ENCODE results near the gene RUNX2.
"Not testable (repeated sequence)": the region's sequence is repeated elsewhere in the genome, so short reads cannot be mapped to it uniquely, and the experiment has no call there.

The RUNX2 gene

GRCh38 chr6:45327956-45328522 is at the start of gene RUNX2:
Gene RUNX2 (plus strand): TSS chr6:45328330. CDS start chr6:45328727, 397 bp downstream.
- peak; percentile 2 for DNase-seq (ENCODE audit: low read depth, low spot score)

DNA sequence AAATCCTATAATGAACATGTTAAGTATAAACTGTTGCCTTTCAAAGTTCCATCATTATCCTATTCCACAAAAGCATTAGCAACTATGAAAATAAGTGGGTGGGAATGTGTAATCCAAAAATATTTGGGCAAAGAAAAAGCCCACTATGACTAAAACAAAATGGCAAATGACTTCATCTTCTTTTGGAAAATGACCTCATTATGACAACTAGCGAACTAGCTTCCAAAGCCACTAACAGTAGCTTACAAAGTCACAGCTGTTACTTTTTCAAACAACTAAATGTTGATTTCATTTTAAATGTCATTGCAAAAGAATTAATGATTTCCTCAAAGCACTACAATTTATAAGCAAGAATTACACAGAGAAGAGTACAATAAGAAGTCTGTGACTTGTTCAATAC is 49.8 kb upstream of the RUNX2 start:
- no peak for DNase-seq (ENCODE audit: low read depth, low spot score)

DNA sequence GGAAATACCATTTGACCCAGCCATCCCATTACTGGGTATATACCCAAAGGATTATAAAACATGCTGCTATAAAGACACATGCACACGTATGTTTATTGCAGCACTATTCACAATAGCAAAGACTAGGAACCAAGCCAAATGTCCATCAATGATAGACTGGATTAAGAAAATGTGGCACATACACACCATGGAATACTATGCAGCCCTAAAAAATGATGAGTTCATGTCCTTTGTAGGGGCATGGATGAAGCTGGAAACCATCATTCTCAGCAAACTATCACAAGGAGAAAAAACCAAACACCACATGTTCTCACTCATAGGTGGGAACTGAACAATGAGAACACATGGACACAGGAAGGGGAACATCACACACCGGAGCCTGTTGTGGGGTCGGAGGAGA is 41.4 kb upstream of the RUNX2 start:
- not testable (repeated sequence) for DNase-seq (ENCODE audit: low read depth, low spot score)

- DNase-seq (ENCODE audit: low read depth, low spot score) = no peak
These were observed 38.2 kb upstream of the RUNX2 start for GRCh38 chr6:45289751-45290514.

GRCh38 chr6:45293306-45293705 is 34.8 kb upstream of the RUNX2 start:
- no peak for DNase-seq (ENCODE audit: low read depth, low spot score)

- not testable (repeated sequence) for DNase-seq (ENCODE audit: low read depth, low spot score)
These were observed 33.9 kb upstream of the RUNX2 start for GRCh38 chr6:45294065-45294701.

- DNase-seq (ENCODE audit: low read depth, low spot score) = no peak
These were observed 30.8 kb upstream of the RUNX2 start for GRCh38 chr6:45297320-45297719.

DNA sequence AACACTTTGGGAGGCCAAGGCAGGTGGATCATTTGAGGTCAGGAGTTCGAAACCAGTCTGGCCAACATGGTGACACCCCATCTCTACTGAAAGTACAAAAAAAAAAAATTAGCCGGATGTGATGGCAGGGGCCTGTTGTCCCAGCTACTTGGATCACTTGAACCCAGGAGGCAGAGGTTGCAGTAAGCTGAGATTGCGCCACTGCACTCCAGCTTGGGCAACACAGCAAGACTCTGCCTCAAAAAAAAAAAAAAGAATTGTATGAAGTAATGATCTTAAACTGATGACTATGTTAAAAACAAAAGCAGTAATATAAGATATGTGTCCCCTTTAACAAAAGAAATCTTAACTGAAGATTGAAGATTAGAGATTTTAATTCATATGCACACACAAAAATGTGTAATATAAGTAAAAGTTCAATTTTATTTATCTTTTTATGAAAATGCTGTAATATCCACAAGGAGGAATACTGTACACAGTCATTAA is 29.0 kb upstream of the RUNX2 start:
- DNase-seq (ENCODE audit: low read depth, low spot score) = no peak

- no peak for DNase-seq (ENCODE audit: low read depth, low spot score)
These were observed 27.4 kb upstream of the RUNX2 start for GRCh38 chr6:45300736-45301135.

DNA sequence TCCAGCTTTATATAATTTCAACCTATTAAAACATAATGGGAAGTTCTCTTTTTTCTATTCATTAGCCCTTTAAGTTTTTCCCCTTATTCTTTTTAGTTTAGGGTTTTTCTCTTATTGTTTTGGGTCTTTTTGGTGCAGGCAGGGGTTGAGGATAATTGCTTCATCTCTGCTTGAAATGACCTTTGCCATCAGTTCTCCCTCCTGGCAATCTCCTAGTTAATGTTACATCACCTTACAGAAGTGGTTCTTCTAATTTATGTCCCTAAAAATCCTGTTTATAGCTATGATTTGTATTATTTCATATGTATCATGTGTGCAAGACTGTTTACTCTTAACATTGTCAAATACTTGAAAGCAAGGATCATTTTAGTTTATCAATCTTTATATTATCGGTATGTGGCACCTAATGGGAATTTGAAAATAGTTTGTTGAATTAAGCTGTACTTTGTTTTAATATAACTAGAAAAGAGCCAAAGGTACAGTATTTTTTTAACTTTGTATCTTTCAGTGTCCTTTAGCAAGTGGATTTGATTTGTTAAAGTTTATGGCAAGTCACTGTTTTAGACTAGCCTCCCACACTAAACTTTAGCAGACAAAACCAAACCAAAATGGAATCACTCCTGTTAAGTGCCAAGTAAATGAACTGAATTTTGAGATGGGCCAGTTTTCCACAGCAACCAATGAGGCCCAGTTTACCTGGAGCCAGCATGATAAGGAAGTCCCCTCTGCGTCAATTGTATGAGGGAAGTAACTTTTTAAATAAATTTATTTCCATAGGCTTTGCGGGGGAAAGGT is 26.6 kb upstream of the RUNX2 start:
- DNase-seq (ENCODE audit: low read depth, low spot score) = no peak

DNA sequence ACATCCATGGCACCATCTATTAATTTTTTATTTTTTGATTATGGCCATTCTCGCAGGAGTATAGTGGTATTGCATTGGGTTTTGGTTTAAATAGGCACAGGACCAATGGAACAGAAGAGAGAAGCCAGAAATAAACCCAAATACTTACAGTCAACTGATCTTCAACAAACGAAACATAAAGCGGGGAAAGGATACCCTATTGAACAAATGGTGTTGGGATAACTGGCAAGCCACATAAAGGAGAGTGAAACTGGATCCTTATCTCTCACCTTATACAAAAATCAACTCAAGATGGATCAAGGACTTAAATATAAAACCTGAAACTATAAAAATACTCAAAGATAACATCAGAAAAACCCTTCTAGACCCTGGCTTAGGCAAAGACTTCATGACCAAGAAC is 25.3 kb upstream of the RUNX2 start:
- no peak for DNase-seq (ENCODE audit: low read depth, low spot score)

DNA sequence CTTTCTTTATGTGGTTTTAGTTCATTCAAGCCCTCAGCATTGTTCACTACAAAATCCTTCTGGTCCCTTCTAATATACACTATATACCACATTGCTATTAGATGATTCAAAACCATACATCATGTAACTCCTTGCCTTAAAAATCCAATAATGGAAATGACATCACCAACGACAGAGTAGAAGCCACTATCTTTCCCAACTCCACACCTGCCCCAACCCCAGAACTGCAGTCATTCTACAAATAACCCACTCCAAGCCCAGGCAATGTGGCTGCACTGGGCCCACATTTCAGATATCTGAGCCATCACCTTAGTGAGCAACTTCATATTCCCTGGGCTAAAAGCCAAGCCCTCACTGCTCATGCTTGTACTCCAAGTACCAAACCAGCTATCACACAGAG is 22.6 kb upstream of the RUNX2 start:
- no peak for DNase-seq (ENCODE audit: low read depth, low spot score)

DNA sequence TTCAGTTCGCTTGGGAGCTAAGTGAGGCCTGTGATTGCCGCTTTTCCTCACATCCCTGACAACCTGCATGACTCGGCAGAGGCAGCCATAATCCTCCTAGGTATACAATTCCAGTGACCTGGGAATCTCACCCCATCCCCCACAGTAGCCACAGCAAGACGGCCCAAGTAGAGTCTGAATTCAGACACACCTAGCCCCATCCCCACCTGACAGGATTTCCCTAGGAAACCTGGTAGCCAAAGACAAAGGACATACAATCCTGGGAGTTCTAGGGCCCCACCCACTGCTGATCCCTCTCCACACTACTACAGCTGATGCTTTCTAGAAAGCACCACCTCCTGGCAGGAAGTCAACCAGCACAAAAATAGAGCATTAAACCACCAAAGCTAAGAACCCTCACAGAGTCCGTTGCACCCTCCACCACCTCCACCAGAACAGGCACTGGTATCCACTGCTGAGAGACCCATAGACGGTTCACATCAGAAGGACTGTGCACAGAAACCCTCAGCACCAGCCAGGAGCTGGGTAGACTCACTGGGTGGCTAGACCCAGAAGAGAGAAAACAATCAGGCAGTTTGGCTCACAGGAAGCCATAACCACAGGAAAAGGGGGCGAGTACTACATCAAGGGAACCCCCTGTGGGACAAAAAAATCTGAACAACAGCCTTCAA is 17.9 kb upstream of the RUNX2 start:
- no peak for DNase-seq (ENCODE audit: low read depth, low spot score)

DNA sequence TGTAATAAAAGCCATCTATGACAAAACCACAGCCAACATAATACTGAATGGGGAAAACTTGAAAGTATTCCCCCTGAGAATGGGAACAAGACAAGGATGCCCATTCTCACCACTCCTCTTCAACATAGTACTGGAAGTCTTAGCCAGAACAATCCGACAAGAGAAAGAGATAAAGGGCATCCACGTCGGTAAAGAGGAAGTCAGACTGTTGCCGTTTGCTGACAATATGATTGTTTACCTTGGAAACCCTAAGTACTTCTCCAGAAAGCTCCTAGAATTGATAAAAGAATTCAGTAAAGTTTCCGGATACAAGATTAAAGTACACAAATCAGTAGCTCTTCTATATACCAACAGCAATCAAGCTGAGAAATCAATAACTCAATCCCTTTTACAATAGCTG is 14.0 kb upstream of the RUNX2 start:
- no peak for DNase-seq (ENCODE audit: low read depth, low spot score)

- no peak for DNase-seq (ENCODE audit: low read depth, low spot score)
These were observed 7.8 kb upstream of the RUNX2 start for GRCh38 chr6:45320349-45320748.

- no peak for DNase-seq (ENCODE audit: low read depth, low spot score)
These were observed 4.4 kb upstream of the RUNX2 start for GRCh38 chr6:45323656-45324224.

DNA sequence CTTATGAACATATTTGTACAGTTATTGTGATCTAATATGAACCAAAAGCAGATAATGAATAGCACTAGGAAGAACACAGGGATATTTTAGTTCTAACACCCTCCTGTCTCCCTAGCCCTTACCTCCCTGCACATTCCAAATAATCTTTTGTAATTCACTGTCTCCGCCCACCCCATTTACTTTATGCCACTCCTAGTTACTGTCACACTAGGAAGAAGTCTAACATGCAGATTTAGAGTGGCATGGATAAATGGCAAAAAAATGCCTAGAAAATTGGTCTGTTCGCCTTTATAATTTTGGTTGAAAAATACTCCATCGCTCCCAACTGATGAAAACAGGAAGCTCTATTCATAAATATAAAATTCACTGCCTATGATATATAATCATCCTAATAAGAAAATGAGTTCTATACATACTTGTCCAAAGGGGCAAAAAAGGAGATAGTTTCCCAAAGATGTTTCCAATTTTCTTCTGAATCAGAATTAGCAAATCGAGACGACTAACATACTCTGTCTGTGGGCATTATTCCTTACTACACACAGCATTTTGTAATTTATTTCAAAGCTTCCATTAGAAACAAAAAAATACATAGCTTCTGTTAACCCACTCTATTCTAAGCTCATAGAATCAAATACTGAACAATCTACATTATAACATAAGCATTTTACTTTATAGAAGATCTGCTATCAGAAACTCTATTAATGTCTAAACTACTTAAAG is 1.3 kb upstream of the RUNX2 start:
- DNase-seq (ENCODE audit: low read depth, low spot score) = no peak

- DNase-seq (ENCODE audit: low read depth, low spot score) = no peak
These were observed 393 bp downstream of the RUNX2 start for GRCh38 chr6:45328523-45328922.

DNA sequence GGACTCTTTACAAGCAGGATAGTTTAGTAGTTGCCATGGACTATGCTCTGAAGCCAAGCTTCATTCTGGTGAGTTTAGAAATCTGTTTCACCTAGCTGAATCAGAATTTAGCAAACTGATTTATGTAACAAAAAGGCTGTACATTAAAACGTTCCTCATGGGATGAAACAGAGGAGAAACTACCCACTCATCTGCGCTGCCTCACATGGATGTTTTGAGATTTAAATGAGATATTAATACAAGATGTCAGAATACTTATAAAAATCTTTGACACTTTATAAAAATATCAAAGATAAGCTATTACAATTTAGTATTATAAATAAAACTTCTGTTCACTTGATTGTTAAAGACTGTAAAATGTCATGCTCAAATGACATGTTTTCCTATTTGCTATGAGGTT is 16.8 kb downstream of the RUNX2 start:
- no peak for DNase-seq (ENCODE audit: low read depth, low spot score)

DNA sequence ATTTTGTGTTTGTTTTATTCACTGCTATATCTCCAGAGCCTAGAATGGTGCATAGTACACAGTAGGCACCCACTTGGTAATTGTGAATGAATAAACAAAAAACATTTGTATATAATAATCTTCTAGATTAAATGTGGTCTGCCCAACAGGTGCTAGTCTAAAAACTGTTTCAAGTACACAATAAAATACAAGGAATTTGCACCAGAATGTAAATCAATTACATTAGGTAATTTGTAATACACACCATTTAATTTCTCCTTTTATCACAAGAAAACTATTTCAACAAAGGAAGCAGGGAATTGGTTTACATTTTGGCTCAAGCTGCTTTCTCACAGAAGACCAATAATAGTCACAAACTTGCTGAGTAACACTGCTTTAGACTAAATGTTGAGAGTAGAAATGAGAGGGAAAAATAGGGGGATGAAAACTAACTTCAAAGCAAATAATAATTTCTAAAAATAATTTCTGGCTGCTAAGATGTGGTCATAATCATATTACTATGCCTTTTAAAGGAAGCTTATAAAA is 22.1 kb downstream of the RUNX2 start:
- no peak for DNase-seq (ENCODE audit: low read depth, low spot score)
